MM.1S (cell line): ENCODE data around the gene NUP210.

Experiments
- EZH2 ChIP-seq: fragments of 300-600 bp; sonication (generic); optimal IDR thresholded peaks from 2 replicates; pipeline ENCODE3; 2017; ENCODE audit warnings: low read depth, mild to moderate bottlenecking, antibody characterized with exemption, low read length, mixed read lengths
- EZH2phosphoT487 ChIP-seq: fragments of 300-600 bp; sonication (generic); IDR thresholded peaks from 2 replicates; pipeline ENCODE4 v1.6.1; 2018; ENCODE audit warnings: antibody characterized with exemption, low read length
- TF ChIP-seq, protein P1 (sequence below): fragments of 300-600 bp; sonication (generic); IDR thresholded peaks from 2 replicates; pipeline ENCODE4 v1.5.1; 2016; ENCODE audit warnings: antibody characterized with exemption, low read length, mixed read lengths

DNA sequence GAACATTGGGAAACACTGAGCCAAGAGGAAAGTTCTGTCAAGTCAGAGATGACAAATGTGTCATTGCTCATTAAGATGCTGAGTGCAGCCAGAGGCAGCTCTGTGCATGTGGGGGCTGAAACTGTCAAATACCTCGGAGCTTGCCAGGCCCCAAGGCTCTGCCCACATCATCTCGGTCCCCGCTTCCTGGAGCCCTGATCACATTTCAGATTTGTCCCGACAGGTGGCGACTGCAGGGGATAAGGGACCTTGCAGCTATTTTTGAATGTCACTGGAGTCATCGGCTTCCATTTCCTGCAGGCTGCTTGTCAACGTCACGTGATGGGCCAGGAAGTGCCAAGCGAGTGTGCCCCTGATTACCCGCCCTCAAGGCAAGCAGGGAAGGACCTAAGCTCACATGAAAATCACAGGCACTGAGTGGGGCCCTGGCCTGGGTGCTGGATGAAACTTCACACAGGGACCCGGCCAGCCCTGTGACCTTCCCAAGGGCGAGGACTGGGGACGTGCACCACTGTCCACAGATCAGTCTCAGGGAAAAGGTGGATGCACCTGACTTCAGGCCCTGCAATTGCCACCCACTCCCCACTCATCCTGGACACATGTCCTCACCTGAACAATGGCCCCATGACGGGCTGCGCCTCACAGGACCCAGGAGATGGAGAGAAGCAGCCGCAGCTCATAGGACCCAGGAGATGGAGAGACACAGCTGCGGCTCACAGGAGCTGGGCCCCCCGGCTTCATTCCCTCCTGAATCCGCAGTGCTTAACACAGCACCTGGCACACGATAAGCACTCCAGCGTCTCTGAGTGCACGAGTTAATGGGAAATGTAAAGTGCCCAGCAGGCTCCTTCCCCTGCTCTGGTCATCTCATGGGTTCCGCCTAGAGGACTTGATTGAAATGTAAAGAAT, 73.4 kb downstream of the NUP210 start:
- TF ChIP-seq, protein P1, sequence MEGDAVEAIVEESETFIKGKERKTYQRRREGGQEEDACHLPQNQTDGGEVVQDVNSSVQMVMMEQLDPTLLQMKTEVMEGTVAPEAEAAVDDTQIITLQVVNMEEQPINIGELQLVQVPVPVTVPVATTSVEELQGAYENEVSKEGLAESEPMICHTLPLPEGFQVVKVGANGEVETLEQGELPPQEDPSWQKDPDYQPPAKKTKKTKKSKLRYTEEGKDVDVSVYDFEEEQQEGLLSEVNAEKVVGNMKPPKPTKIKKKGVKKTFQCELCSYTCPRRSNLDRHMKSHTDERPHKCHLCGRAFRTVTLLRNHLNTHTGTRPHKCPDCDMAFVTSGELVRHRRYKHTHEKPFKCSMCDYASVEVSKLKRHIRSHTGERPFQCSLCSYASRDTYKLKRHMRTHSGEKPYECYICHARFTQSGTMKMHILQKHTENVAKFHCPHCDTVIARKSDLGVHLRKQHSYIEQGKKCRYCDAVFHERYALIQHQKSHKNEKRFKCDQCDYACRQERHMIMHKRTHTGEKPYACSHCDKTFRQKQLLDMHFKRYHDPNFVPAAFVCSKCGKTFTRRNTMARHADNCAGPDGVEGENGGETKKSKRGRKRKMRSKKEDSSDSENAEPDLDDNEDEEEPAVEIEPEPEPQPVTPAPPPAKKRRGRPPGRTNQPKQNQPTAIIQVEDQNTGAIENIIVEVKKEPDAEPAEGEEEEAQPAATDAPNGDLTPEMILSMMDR, result no peak
- TF ChIP-seq EZH2phosphoT487 (no peak), EZH2 (no peak)
